Measurements from ENCODE around the gene TBC1D22A. TPM values are rescaled to one million over a fixed set of nuclear protein-coding genes. Genes with fewer than 3 reads are reported as not detected.

The TBC1D22A gene
- total RNA-seq, 2 donors from 2014 or later = 31.9 to 43.4 TPM

Other genes starting within 250 kb of the TBC1D22A start
- gene CELSR1, start 225.0 kb upstream of the TBC1D22A start, total RNA-seq = under 1 TPM; 0.14 to 0.45 TPM
- gene GRAMD4, start 142.3 kb upstream of the TBC1D22A start, total RNA-seq = 10 to 100 TPM in 1 of 2 donors, 1 to 10 TPM in 1; 6.8 to 21.4 TPM
- gene CERK, start 24.4 kb upstream of the TBC1D22A start, total RNA-seq = 10 to 100 TPM; 38.1 to 55.8 TPM